PC-3 (cell line): Measurements from ENCODE around the gene REV1. TPM values are rescaled to one million over a fixed set of nuclear protein-coding genes. Genes with fewer than 3 reads are reported as not detected.

Experiments
- ATAC-seq: fragments of 200-7000 bp; cut with Tn5 transposase; 2 replicates; pipeline ENCODE4 v1.9.1; 2020; ENCODE audit warnings: mild to moderate bottlenecking, moderate library complexity
- BruUV-seq: library from RNA; stranded (reverse); fragments of 400-500 nt; replicated peaks from 2 replicates; lab custom pipeline; 2021; lab: Mats Ljungman, UMichigan
- CTCF ChIA-PET: fragments of 300-600 bp; sonication (Branson Sonifier 250); formaldehyde crosslinking; loops from one replicate; lab custom pipeline; 2022; ENCODE audit warnings: antibody characterized with exemption; lab: Charles Lee
- POLR2A ChIA-PET: fragments of 300-600 bp; sonication (Branson Sonifier 250); formaldehyde crosslinking; loops from one replicate; lab custom pipeline; 2022; ENCODE audit warnings: antibody characterized with exemption; ENCODE audit not compliant: unreplicated experiment; lab: Charles Lee
- DNase-seq: peaks from one replicate; pipeline ENCODE4 v3.0.0-alpha.2; 2015
- H2AFZ ChIP-seq: fragments of 300-600 bp; sonication (generic); 2 replicates; pipeline ENCODE4 v1.6.0; 2016; ENCODE audit warnings: antibody characterized with exemption, low read length
- H3F3A ChIP-seq: fragments of 300-600 bp; sonication (generic); one replicate; pipeline ENCODE4 v1.6.0; 2017; ENCODE audit warnings: antibody characterized with exemption, low read length, control low read depth, mild to moderate bottlenecking; ENCODE audit not compliant: unreplicated experiment
- H3K27ac ChIP-seq: fragments of 300-600 bp; sonication (generic); 2 replicates; pipeline ENCODE4 v1.5.1; 2016; ENCODE audit warnings: mild to moderate bottlenecking, low read length
- H3K27me3 ChIP-seq: fragments of 300-600 bp; sonication (generic); 2 replicates; pipeline ENCODE4 v1.6.1; 2016; ENCODE audit warnings: low read length, mixed read lengths
- H3K36me3 ChIP-seq: fragments of 300-600 bp; sonication (generic); 2 replicates; pipeline ENCODE4 v1.6.1; 2016; ENCODE audit warnings: low read depth, mixed run types, low read length, mixed read lengths
- H3K4me1 ChIP-seq: fragments of 300-600 bp; sonication (generic); 2 replicates; pipeline ENCODE4 v1.5.1; 2016; ENCODE audit warnings: low read length; ENCODE audit not compliant: insufficient read depth
- H3K4me2 ChIP-seq: fragments of 300-600 bp; sonication (generic); 2 replicates; pipeline ENCODE4 v1.6.0; 2016; ENCODE audit warnings: low read length
- H3K4me3 ChIP-seq: fragments of 300-600 bp; sonication (generic); 2 replicates; pipeline ENCODE4 v1.5.1; 2016; ENCODE audit warnings: mild to moderate bottlenecking, low read length, mixed read lengths
- H3K79me2 ChIP-seq: fragments of 300-600 bp; sonication (generic); 2 replicates; pipeline ENCODE4 v1.6.1; 2017; ENCODE audit warnings: low read length, mixed read lengths
- H3K9ac ChIP-seq: fragments of 300-600 bp; sonication (generic); 2 replicates; pipeline ENCODE4 v1.6.0; 2016; ENCODE audit warnings: mild to moderate bottlenecking, low read length
- H3K9me2 ChIP-seq: fragments of 300-600 bp; sonication (generic); replicated peaks from 2 replicates; pipeline ENCODE4 v1.6.1; 2016; ENCODE audit warnings: mixed run types, low read length, mixed read lengths
- H3K9me3 ChIP-seq: fragments of 300-600 bp; sonication (generic); 2 replicates; pipeline ENCODE4 v1.6.1; 2016; ENCODE audit warnings: low read length, mixed read lengths
- H4K20me1 ChIP-seq: fragments of 300-600 bp; sonication (generic); 2 replicates; pipeline ENCODE4 v1.6.1; 2016; ENCODE audit warnings: low read length, mixed read lengths
- CTCF ChIP-seq: fragments of 300-600 bp; sonication (generic); conservative IDR thresholded peaks from 2 replicates; pipeline ENCODE4 v1.5.1; 2017; ENCODE audit warnings: antibody characterized with exemption, low read depth, mild to moderate bottlenecking, low read length
- EZH2 ChIP-seq: fragments of 300-600 bp; sonication (generic); IDR thresholded peaks from one replicate; pipeline ENCODE4 v1.6.1; 2017; ENCODE audit warnings: antibody characterized with exemption, mild to moderate bottlenecking, low read length; ENCODE audit not compliant: unreplicated experiment
- EZH2phosphoT487 ChIP-seq: fragments of 300-600 bp; sonication (generic); IDR thresholded peaks from 2 replicates; pipeline ENCODE4 v1.6.1; 2018; ENCODE audit warnings: mild to moderate bottlenecking, antibody characterized with exemption, low read length, borderline replicate concordance
- intact Hi-C: fragments of 100-400 bp; cut with micrococcal nuclease; formaldehyde crosslinking; loops from 2 replicates; pipeline ENCODE4 v1.9.0; 2023
- total RNA-seq: library from RNA; depleted of rRNA; stranded (reverse); fragments of >200 nt; gene quantifications from 2 replicates; pipeline ENCODE4 v1.2.3, GENCODE V29; 2014

The REV1 gene
- total RNA-seq, 1 experiment from 2014 or later: 17.9 TPM

- H3K9ac ChIP-seq: no peak overlapping the region
- no TSS peak for BruUV-seq
- no peaks in the 10 kb centered on the region for H4K20me1 ChIP-seq
- no peak overlapping the region for H3K27ac ChIP-seq
- H2AFZ ChIP-seq: no peak overlapping the region
- peaks cover 28% of the 10 kb centered on the region for H3K4me1 ChIP-seq
- DNase-seq (no peak), ATAC-seq (no peak)
- no peak for TF ChIP-seq EZH2phosphoT487
- TF ChIP-seq CTCF: no peak
- TF ChIP-seq EZH2: no peak
- H3K36me3 ChIP-seq: peaks cover 6% of the 10 kb centered on the region; the same call in 1 of the 2 replicates
- H3F3A ChIP-seq: no peaks in the 10 kb centered on the region
- peaks cover 89% of the 10 kb centered on the region for H3K79me2 ChIP-seq
- H3K27me3 ChIP-seq: no peaks in the 10 kb centered on the region
- no peak overlapping the region for H3K4me3 ChIP-seq
- CTCF ChIA-PET: no interaction called here
- POLR2A ChIA-PET: no interaction called here
- H3K4me2 ChIP-seq: no peak overlapping the region
- H3K9me2 ChIP-seq: no peaks in the 10 kb centered on the region
- H3K9me3 ChIP-seq: no peaks in the 10 kb centered on the region
- intact Hi-C loops: no loop called here
Measured at GRCh38 chr2:99485411-99485810, 4.4 kb downstream of the REV1 start.

- H3K27ac ChIP-seq: no peak overlapping the region
- no TSS peak for BruUV-seq
- intact Hi-C loops: no loop called here
Measured at GRCh38 chr2:99484205-99484604, 5.6 kb downstream of the REV1 start.

GRCh38 chr2:99481941-99482340 lies 7.9 kb downstream of the REV1 start:
- Histone ChIP-seq H3K36me3 (peaks cover 6% of the 10 kb centered on the region; the same call in 1 of the 2 replicates), H3F3A (no peaks in the 10 kb centered on the region), H3K27me3 (no peaks in the 10 kb centered on the region), H3K9me2 (no peaks in the 10 kb centered on the region), H4K20me1 (no peaks in the 10 kb centered on the region), H3K4me1 (peaks cover 22% of the 10 kb centered on the region), H3K9me3 (no peaks in the 10 kb centered on the region), H3K79me2 (peaks cover 100% of the 10 kb centered on the region), H3K9ac (no peak overlapping the region), H3K4me2 (no peak overlapping the region), H2AFZ (no peak overlapping the region), H3K4me3 (no peak overlapping the region), H3K27ac (no peak overlapping the region)
- DNase-seq (no peak), ATAC-seq (peak; percentile 49)
- intact Hi-C loops: no loop called here
- TF ChIP-seq EZH2 (no peak), CTCF (no peak), EZH2phosphoT487 (no peak)
- POLR2A ChIA-PET: no interaction called here
- CTCF ChIA-PET: no interaction called here
- no TSS peak for BruUV-seq

More at GRCh38 chr2:99484205-99484604, 5.6 kb downstream of the REV1 start:
- Histone ChIP-seq H3K4me3 (no peak overlapping the region), H4K20me1 (no peaks in the 10 kb centered on the region), H3K79me2 (peaks cover 100% of the 10 kb centered on the region), H3K9me3 (no peaks in the 10 kb centered on the region), H3K9ac (no peak overlapping the region), H2AFZ (no peak overlapping the region), H3F3A (no peaks in the 10 kb centered on the region), H3K27me3 (no peaks in the 10 kb centered on the region), H3K9me2 (no peaks in the 10 kb centered on the region), H3K4me2 (no peak overlapping the region), H3K4me1 (peaks cover 32% of the 10 kb centered on the region), H3K36me3 (peaks cover 6% of the 10 kb centered on the region; the same call in 1 of the 2 replicates)
- ChIA-PET POLR2A (no interaction called here), CTCF (no interaction called here)
- TF ChIP-seq EZH2phosphoT487: no peak
- ATAC-seq (no peak), DNase-seq (no peak)
